Measurements from ENCODE around the gene ST3GAL3. TPM values are rescaled to one million over a fixed set of nuclear protein-coding genes. Genes with fewer than 3 reads are reported as not detected.

Gene ST3GAL3
- polyA plus RNA-seq, 3 donors = 21.0 to 25.4 (median 22.9) TPM

DNA sequence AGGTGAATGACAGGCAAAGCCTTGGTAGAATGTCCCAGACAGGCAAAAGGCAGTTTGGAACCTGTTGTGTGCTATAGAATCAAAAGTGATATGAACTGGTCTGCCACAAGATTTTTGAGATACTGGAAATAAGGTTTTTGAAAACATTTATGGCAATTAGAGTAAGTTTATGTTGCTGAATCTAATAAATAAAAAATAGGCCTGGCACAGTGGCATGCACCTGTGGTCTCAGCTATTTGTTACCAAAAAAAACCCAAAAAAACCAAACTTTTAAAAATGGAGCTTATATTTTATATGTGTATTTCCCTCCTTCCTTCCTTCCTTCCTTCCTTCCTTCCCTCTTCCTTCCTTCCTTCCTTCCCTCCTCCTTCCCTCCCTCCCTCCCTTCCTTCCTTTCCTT, 149.8 kb downstream of the ST3GAL3 start:
- no peak for DNase-seq (ENCODE audit: extremely low read depth in 1 of 11, low read depth in 9 of 11, low spot score in 4 of 11)

GRCh38 chr1:43858324-43858723, 151.0 kb downstream of the ST3GAL3 start:
- DNase-seq (ENCODE audit: extremely low read depth in 1 of 11, low read depth in 9 of 11, low spot score in 4 of 11) = peak in 2 of 11 donors; percentile 18 to 22

DNA sequence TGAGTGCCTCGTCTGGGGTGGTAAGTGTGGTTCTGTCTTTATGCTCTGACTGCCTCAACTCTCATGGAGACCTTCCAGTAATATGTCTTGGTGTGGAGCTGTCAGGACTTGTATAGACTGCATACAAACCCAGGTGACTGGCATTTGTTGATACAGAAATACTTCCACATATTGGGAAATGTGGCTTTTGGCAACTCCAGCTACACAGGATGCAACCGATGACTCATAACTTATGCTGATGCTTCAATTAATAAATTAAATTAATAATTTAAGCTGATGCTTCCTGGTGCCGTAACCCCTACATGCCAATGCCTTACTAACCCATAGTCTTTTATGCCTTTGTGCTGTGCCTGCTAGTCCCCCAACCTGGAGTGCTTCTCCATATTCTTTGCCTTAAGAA, 154.0 kb downstream of the ST3GAL3 start:
- no peak for DNase-seq (ENCODE audit: extremely low read depth in 1 of 11, low read depth in 9 of 11, low spot score in 4 of 11)

GRCh38 chr1:43861988-43862735, 154.8 kb downstream of the ST3GAL3 start:
- DNase-seq (ENCODE audit: extremely low read depth in 1 of 11, low read depth in 9 of 11, low spot score in 4 of 11) = no peak

GRCh38 chr1:43864111-43865045, 157.0 kb downstream of the ST3GAL3 start:
- DNase-seq (ENCODE audit: extremely low read depth in 1 of 11, low read depth in 9 of 11, low spot score in 4 of 11) = no peak

- no peak for DNase-seq (ENCODE audit: extremely low read depth in 1 of 11, low read depth in 9 of 11, low spot score in 4 of 11)
Measured at GRCh38 chr1:43866201-43866600, 158.9 kb downstream of the ST3GAL3 start.

DNA sequence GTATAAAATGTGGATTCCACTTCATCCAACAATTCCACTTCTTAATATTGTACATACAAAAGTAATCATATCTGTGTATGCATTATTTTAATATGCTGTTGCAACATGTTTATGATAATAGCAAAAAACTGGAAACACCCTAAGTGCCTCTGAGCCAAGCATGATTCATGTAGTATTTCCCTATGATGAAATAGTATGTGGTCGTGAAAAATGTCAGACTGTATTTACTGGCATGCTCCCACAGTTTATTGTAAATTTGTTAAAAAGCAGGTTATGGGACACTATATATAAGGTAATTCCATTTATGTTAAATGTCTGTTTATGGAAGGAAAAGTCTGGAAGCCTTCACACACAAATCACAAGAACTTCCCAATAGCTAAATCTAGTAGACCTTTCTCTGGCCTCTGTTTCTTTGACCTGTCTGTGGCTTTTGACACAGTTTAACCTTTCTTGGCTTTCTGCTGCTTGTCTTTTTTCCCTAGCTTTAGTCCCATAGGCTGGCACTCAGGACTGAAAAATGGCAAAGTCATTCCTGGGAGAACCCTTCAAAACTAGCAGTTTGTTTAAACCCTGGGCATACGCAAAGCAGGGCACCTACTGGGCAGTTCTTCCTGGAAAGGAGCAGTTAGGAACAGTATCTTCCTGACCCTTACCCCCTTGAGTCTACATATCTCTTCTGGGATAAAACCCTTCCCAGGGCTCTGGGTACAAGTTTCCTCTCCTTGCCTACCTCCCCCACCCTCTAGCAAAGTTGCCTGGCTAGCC, 160.8 kb downstream of the ST3GAL3 start:
- no peak for DNase-seq (ENCODE audit: extremely low read depth in 1 of 11, low read depth in 9 of 11, low spot score in 4 of 11)

- peak in 2 of 11 donors; percentile 15 to 43 for DNase-seq (ENCODE audit: extremely low read depth in 1 of 11, low read depth in 9 of 11, low spot score in 4 of 11)
Measured at GRCh38 chr1:43868741-43869067, 161.4 kb downstream of the ST3GAL3 start.

- no peak for DNase-seq (ENCODE audit: extremely low read depth in 1 of 11, low read depth in 9 of 11, low spot score in 4 of 11)
Measured at GRCh38 chr1:43870306-43870705, 163.0 kb downstream of the ST3GAL3 start.

DNA sequence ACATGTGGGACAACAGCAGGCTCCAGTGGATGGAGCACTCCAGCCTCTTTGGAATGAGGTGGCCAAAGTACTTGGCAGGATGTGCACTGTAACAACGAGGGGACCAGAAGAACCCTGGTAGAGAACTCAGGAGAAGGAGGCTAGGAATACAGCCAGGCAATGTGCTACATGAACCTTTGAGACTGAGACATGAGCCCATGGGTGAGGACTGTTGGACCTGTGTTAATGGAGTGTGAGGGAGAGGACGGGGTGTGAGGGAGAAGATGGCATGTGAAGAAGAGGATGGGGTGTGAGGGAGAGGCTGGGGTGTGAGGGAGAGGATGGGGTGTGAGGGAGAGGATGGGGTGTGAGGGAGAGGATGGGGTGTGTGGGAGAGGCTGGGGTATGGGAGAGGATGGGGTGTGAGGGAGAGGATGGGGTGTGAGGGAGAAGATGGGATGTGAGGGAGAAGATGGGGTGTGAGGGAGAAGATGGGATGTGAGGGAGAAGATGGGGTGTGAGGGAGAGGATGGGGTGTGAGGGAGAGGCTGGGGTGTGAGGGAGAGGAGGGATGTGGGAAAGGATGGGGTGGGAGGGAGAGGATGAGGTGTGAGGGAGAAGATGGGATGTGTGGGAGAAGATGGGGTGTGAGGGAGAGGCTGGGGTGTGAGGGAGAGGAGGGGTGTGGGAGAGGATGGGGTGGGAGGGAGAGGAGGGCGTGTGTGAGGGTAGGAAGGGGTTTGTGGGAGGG, 164.0 kb downstream of the ST3GAL3 start:
- no peak for DNase-seq (ENCODE audit: extremely low read depth in 1 of 11, low read depth in 9 of 11, low spot score in 4 of 11)

DNA sequence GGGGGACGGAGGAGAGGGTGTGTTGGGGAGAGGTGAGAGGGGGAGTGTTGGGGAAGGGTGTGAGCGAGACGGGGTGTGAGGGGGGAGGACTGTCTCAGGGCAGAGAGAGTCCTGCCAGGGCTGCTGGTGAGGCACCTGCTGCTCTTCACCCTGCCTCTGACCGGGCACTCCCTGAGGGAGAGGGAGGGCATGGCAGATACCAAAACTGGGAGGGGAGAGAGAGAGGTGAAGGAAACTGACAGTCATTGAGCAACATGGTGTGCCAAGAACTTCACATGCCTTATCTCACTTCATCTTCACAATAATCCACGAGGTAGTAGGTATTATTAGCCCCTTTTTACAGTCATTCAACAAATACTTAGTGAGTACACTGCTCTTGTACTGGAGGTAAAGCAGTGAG, 164.9 kb downstream of the ST3GAL3 start:
- DNase-seq (ENCODE audit: extremely low read depth in 1 of 11, low read depth in 9 of 11, low spot score in 4 of 11) = no peak

DNA sequence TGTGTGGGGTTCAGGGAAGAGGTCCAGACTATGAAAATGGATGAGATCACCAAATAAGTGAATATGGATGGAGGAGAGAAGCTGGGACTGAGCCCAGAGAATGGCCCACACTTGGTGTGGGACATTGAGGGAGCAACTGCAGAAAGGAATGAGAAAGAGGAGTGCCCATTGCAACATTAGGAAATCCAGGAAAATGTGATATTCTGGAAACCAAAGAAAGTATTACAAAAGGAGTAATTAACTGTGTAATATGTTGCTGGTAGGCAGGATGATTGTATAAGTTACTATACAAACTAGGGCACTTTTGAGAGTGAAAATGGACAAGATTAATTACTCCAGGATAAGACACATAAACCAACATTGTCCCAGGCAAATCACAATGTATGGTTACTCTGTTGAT, 166.5 kb downstream of the ST3GAL3 start:
- no peak for DNase-seq (ENCODE audit: extremely low read depth in 1 of 11, low read depth in 9 of 11, low spot score in 4 of 11)

GRCh38 chr1:43874716-43875115, 167.4 kb downstream of the ST3GAL3 start:
- no peak for DNase-seq (ENCODE audit: extremely low read depth in 1 of 11, low read depth in 9 of 11, low spot score in 4 of 11)

DNA sequence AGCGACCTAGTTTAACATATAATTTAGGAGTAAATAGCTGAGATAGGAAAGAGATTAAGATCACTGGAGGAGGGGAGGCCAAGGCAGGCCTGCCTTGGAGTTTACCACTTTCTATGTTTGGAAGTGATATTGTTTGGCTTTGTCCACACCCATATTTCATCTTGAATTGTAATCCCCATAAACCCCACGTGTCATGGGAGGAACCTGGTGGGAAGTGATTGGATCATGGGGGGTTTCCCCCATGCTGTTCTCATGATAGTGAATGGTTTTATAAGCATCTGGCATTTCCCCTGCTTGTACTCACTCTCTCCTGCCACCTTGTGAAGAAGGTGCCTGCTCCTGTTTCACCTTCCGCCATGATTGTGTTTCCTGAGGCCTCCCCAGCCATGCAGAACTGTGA, 168.0 kb downstream of the ST3GAL3 start:
- DNase-seq (ENCODE audit: extremely low read depth in 1 of 11, low read depth in 9 of 11, low spot score in 4 of 11) = no peak

DNA sequence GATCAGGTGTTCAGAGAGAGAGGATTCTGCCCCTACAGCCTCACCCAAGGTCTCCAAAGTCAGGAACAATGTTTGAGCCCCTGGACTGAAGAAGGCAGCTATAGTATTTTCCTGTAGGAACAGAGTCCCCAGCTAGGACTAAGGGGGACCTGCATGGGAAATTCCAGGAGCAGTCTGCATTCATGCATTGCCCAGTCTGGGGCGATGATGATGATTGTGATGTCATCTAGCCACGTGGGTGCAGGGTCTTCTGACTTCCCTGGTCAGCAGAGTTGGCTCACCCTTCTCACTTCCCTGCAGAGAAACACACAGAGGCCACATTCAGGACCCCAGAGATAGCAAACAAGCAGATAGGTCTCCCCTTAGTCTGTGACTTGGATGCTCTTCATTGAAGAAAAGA, 169.8 kb downstream of the ST3GAL3 start:
- DNase-seq (ENCODE audit: extremely low read depth in 1 of 11, low read depth in 9 of 11, low spot score in 4 of 11) = no peak

DNA sequence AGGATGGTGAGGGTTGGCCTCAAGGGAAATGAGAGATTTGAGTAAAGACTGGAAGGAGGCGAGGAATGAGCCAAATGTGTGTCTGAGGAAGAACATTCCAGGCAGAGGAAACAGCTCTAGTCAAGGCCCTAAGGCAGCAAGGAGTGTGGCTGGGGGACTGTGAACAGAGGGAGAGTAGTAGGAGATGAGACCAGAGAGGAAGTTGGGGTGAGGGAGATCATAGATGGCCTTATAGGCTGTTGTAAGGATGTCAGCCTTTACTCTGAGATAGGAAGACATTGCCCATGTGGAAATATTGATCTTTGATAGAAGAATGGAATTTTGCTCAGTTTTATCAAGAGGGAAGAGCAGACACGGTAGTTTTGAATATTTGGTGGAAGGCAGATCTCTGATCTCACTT, 171.1 kb downstream of the ST3GAL3 start:
- DNase-seq (ENCODE audit: extremely low read depth in 1 of 11, low read depth in 9 of 11, low spot score in 4 of 11) = no peak

- DNase-seq (ENCODE audit: extremely low read depth in 1 of 11, low read depth in 9 of 11, low spot score in 4 of 11) = no peak
Measured at GRCh38 chr1:43878854-43879253, 171.5 kb downstream of the ST3GAL3 start.

DNA sequence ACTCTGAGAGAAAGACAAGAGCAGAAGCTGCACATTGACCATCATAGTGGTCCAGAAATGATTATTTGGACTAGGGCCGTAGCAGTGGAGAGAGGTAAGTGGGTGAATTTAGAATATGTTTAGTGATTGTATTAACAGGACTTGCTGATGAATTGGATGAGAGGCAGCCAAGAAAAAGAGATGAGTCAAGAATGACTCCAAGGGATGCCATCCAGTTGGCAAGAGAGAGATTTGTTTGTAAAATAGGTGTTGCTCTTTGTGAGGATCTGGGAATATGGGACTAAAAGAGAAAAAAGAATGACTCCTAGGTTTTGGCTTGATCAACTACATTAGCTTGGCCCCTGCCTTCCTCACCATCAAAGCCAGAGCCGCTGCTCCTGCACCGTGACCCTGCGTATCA, 172.1 kb downstream of the ST3GAL3 start:
- DNase-seq (ENCODE audit: extremely low read depth in 1 of 11, low read depth in 9 of 11, low spot score in 4 of 11) = no peak

GRCh38 chr1:43879996-43880395, 172.7 kb downstream of the ST3GAL3 start:
- DNase-seq (ENCODE audit: extremely low read depth in 1 of 11, low read depth in 9 of 11, low spot score in 4 of 11) = no peak
